K562 (cell line): Measurements from ENCODE around the gene PRDM16. TPM values are rescaled to one million over a fixed set of nuclear protein-coding genes. Genes with fewer than 3 reads are reported as not detected.

Experiments
- CREB3 ChIP-seq: fragments of 450-650 bp; conservative IDR thresholded peaks from 2 replicates; pipeline ENCODE4 v1.6.1; 2016; ENCODE audit warnings: missing genetic modification characterization, low read depth, mild to moderate bottlenecking, missing compliant biosample characterization, moderate library complexity
- ZNF175 ChIP-seq: fragments of 200-800 bp; sonication (Bioruptor generic); IDR thresholded peaks from 2 replicates; pipeline ENCODE4 v1.6.1; 2016; ENCODE audit warnings: low read depth, mild to moderate bottlenecking, missing genetic modification characterization, missing compliant biosample characterization
- ZNF318 ChIP-seq, 2 experiments: fragments of 450-650 bp; IDR thresholded peaks; 2 replicates each; pipeline ENCODE4 v1.6.1; 2016; ENCODE audit warnings: mild to moderate bottlenecking in 2 of 2, borderline replicate concordance in 1 of 2, low read depth in 1 of 2, moderate library complexity in 1 of 2
- polyA plus RNA-seq, 8 experiments: library from polyadenylated mRNA; depleted of rRNA in 4 of 8; stranded (reverse) in 5 of 8; unstranded in 3 of 8; fragments of >200 nt; fragmentation: Nextera tagmentation in 2 of 8; fragmentation: Illumina TruSeq in 1 of 8; extraction: Ambion mirVana in 2 of 8; extraction: Trizol in 1 of 8; gene quantifications; 2 replicates each; pipeline versions ENCODE4 v1.2.1 to v1.2.3, GENCODE V29; 2011 to 2014; ENCODE audit warnings: inconsistent platforms in 1 of 8, missing spikeins in 1 of 8
- total RNA-seq, 7 experiments: library from RNA; depleted of rRNA in 6 of 7; stranded (reverse); fragments of >200 nt in 6 of 7; fragmentation: Illumina TruSeq in 2 of 7; extraction: Trizol in 2 of 7; gene quantifications; 2 replicates each; pipeline versions ENCODE4 v1.2.1 to v1.2.3, GENCODE V29; 2011 to 2021; ENCODE audit warnings: low replicate concordance in 1 of 7

The PRDM16 gene
- total and polyA plus RNA-seq, 9 of the 15 experiments (the other 6 are each of a cell fraction or from before 2014, with no cell fraction given) = 0.10 to 0.27 TPM; not detected in 7

GRCh38 chr1:3390291-3390690, 321.3 kb downstream of the PRDM16 start (continued):
- TF ChIP-seq ZNF318 (IDR thresholded peaks at IDR 0.05; ENCODE audit: borderline replicate concordance in 1 of 2, low read depth in 1 of 2) (no peak), ZNF175 (CRISPR knock-in tag) (no peak), CREB3 (tag) (no peak)
